Heart right ventricle (tissue), 16 donors: ENCODE results near the gene PTPN21. TPM values are rescaled to one million over a fixed set of nuclear protein-coding genes. Genes with fewer than 3 reads are reported as not detected.

ENCODE experiments used
- ATAC-seq, 8 donors: fragments of 200-7000 bp; cut with Tn5 transposase; one replicate each; pipeline ENCODE4 v1.9.1; 2020; ENCODE audit warnings: mild to moderate bottlenecking in 8 of 8, moderate library complexity in 8 of 8, moderate number of reproducible peaks in 1 of 8
- DNase-seq, 2 donors: peaks; one replicate each; pipeline ENCODE4 v3.0.0-alpha.2; 2020
- H3K27ac ChIP-seq, 10 donors: fragments of 200-600 bp; sonication (generic) in 2 of 10; one replicate each; pipeline versions ENCODE4 v1.5.0 to v1.8.0; 2020 to 2022; ENCODE audit warnings: mild to moderate bottlenecking in 3 of 10
- H3K27me3 ChIP-seq, 7 donors: fragments of 200-600 bp; one replicate each; pipeline ENCODE4 v1.8.0; 2021 to 2022; ENCODE audit warnings: mild to moderate bottlenecking in 2 of 7
- H3K36me3 ChIP-seq, 9 donors: fragments of 200-600 bp; sonication (generic) in 1 of 9; one replicate each; pipeline versions ENCODE4 v1.5.0 to v1.8.0; 2020 to 2022; ENCODE audit warnings: mild to moderate bottlenecking in 2 of 9
- H3K4me1 ChIP-seq, 9 donors: fragments of 200-600 bp; sonication (generic) in 1 of 9; one replicate each; pipeline versions ENCODE4 v1.5.0 to v1.8.0; 2020 to 2022; ENCODE audit warnings: mild to moderate bottlenecking in 4 of 9
- H3K4me3 ChIP-seq, 10 donors: fragments of 200-600 bp; sonication (generic) in 2 of 10; one replicate each; pipeline versions ENCODE4 v1.5.0 to v1.8.0; 2020 to 2022; ENCODE audit warnings: mild to moderate bottlenecking in 7 of 10, moderate library complexity in 2 of 10
- H3K9me3 ChIP-seq, 11 donors: fragments of 200-600 bp in 10 of 11; sonication (generic) in 2 of 11; one replicate each; pipeline versions ENCODE4 v1.5.0 to v1.8.0; 2013 to 2022; ENCODE audit warnings: mild to moderate bottlenecking in 2 of 11, control low read depth in 1 of 11, moderate library complexity in 1 of 11
- intact Hi-C, 10 donors: fragments of 100-400 bp; cut with DNase I; formaldehyde crosslinking; loops; one replicate each; pipeline versions ENCODE4 v1.11.1 to v1.14.2; 2022
- polyA plus RNA-seq, 2 donors: library from polyadenylated mRNA; stranded (reverse); fragments of 200-250 nt; gene quantifications; one replicate each; pipeline ENCODE4 v1.2.3, GENCODE V29; 2013
- total RNA-seq, 10 donors: library from RNA; stranded (reverse); fragmentation: NEBNext Ultra II Directional in 3 of 10; extraction: Animal tissue kit (Norgen Biotek cat#: 25700) in 3 of 10; gene quantifications; one replicate each; pipeline versions ENCODE4 v1.2.1 to v1.2.4, GENCODE V29; 2021 to 2023
- TF ChIP-seq, protein P1 (sequence below), 9 donors: fragments of 200-600 bp; sonication (generic) in 2 of 9; IDR thresholded peaks; one replicate each; pipeline versions ENCODE4 v1.5.0 to v1.8.0; 2021 to 2022; ENCODE audit warnings: antibody characterized with exemption in 9 of 9, mild to moderate bottlenecking in 5 of 9, moderate library complexity in 1 of 9
- donor health status: Arrhythmogenic right ventricular cardiomyopathy.
- donor health status: ischemic (EF 13 %, LVEDD 7.1; RV severe dilation, severe dysfunction).
- donor health status: healthy with polysubstance abuse.
- donor health status: DM: no; HTN: yes; CAD: no.
- donor health status: DM: no; HTN: no; CAD: no.
- donor health status: ischemic (EF 25% LVEDD 6.9; RV normal size, moderate dysfunction).
- donor health status: ischemic (EF 25% LVEDD 5.7; RV mildly dilated, moderate dysfunction).
- donor health status: healthy.
- donor health status: DM: yes; HTN: yes; CAD: no.
- donor health status: Ischemic cardiomyopathy.
- donor health status: ischemic (EF 35%, LVEDD 5.7; RV mildly dilated, moderate dysfunction).
- donor health status: nonischemic (EF 11% LVEDD 7.7; RV severe dilation, severe dysfunction).
- donor health status: DM: yes; HTN: yes; CAD: no.
- donor health status: PGD.
- donor health status: ischemic (EF 29% LVEDD 5.4; RV normal size, mild dysfunction).
- donor health status: nonischemic (EF 23%, LVEDD 6.1; RV moderate dilation, normal function).

Gene PTPN21
- total and polyA plus RNA-seq, 12 donors: 5.3 to 62.1 (median 34.9) TPM

DNA sequence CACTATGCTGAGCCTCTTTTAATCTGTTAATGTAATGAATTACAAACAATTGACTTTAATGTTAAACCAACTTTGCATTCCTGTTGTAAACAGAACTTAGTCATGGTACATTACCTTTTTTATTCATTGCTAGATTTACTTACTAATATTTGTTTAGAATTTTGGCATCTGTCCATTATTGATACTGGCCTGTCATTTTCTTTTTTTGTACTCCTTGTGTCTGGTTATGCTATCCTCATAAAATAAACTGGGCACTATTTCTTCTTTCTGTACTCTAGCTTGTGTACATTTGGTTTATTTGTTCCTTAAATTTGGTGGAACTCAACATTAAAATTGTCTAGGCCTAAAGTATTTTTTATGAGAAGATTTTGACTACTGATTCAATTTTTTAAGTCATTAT is 137.2 kb downstream of the PTPN21 start:
- intact Hi-C loops: no loop called here
- DNase-seq (no peak), ATAC-seq (no peak)
- Histone ChIP-seq H3K4me3 (no peak overlapping the region), H3K4me1 (peaks cover 0 to 9% (median 0%) of the 10 kb centered on the region in 9 donors), H3K36me3 (peaks cover 0 to 67% (median 25%) of the 10 kb centered on the region in 9 donors), H3K27me3 (no peaks in the 10 kb centered on the region), H3K9me3 (peaks cover 0 to 51% (median 20%) of the 10 kb centered on the region in 11 donors), H3K27ac (no peak overlapping the region)
- TF ChIP-seq, protein P1, sequence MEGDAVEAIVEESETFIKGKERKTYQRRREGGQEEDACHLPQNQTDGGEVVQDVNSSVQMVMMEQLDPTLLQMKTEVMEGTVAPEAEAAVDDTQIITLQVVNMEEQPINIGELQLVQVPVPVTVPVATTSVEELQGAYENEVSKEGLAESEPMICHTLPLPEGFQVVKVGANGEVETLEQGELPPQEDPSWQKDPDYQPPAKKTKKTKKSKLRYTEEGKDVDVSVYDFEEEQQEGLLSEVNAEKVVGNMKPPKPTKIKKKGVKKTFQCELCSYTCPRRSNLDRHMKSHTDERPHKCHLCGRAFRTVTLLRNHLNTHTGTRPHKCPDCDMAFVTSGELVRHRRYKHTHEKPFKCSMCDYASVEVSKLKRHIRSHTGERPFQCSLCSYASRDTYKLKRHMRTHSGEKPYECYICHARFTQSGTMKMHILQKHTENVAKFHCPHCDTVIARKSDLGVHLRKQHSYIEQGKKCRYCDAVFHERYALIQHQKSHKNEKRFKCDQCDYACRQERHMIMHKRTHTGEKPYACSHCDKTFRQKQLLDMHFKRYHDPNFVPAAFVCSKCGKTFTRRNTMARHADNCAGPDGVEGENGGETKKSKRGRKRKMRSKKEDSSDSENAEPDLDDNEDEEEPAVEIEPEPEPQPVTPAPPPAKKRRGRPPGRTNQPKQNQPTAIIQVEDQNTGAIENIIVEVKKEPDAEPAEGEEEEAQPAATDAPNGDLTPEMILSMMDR (IDR thresholded peaks at IDR 0.05): no peak

Other genes starting within 250 kb of the PTPN21 start
- gene KCNK10, start 231.7 kb downstream of the PTPN21 start, total RNA-seq: under 1 TPM in 2 of 10 donors, not detected in 8; 0.11 to 0.21 TPM
- under 1 TPM in 1 of 2 donors, not detected in 1; 0.01 TPM for gene KCNK10, start 231.7 kb downstream of the PTPN21 start, polyA plus RNA-seq
- 10 to 100 TPM in 4 of 10 donors, 1 to 10 TPM in 6; 5.1 to 14.7 (median 9.2) TPM for gene SPATA7, start 169.3 kb downstream of the PTPN21 start, total RNA-seq
- gene SPATA7, start 169.3 kb downstream of the PTPN21 start, polyA plus RNA-seq: 1 to 10 TPM; 3.1 to 6.0 TPM
- 10 to 100 TPM; 35.4 to 49.4 (median 38.7) TPM for gene ZC3H14, start 8.0 kb upstream of the PTPN21 start, total RNA-seq
- 10 to 100 TPM; 24.5 to 32.4 TPM for gene ZC3H14, start 8.0 kb upstream of the PTPN21 start, polyA plus RNA-seq
- under 1 TPM; 0.10 to 0.44 (median 0.19) TPM for gene EML5, start 237.9 kb upstream of the PTPN21 start, total RNA-seq
- gene EML5, start 237.9 kb upstream of the PTPN21 start, polyA plus RNA-seq: under 1 TPM; 0.04 to 0.22 TPM